Limb (tissue), 2 donors: ENCODE measurements around the gene MBTPS1.
"Not testable (repeated sequence)": the region's sequence is repeated elsewhere in the genome, so short reads cannot be mapped to it uniquely, and the experiment has no call there.

Source experiments
- DNase-seq, 2 donors: peaks; one replicate each; pipeline ENCODE4 v3.0.0-alpha.2; 2016; ENCODE audit errors: extremely low spot score in 2 of 2

Gene MBTPS1

GRCh38 chr16:84137287-84137686 is 20.5 kb upstream of the MBTPS1 start:
- DNase-seq = no peak

GRCh38 chr16:84136331-84137125 is 19.8 kb upstream of the MBTPS1 start:
- no peak for DNase-seq

GRCh38 chr16:84132527-84133285 is 16.0 kb upstream of the MBTPS1 start:
- DNase-seq = no peak

GRCh38 chr16:84131117-84131516 is 14.4 kb upstream of the MBTPS1 start:
- DNase-seq = no peak

GRCh38 chr16:84124257-84125073 is 7.7 kb upstream of the MBTPS1 start:
- DNase-seq = no peak

- DNase-seq = no peak
Measured at GRCh38 chr16:84121007-84121406, 4.3 kb upstream of the MBTPS1 start.

GRCh38 chr16:84120023-84120422 is 3.3 kb upstream of the MBTPS1 start:
- DNase-seq = no peak

- no peak for DNase-seq
Measured at GRCh38 chr16:84119368-84119767, 2.6 kb upstream of the MBTPS1 start.

GRCh38 chr16:84118315-84118714 is 1.6 kb upstream of the MBTPS1 start:
- DNase-seq = not testable (repeated sequence)

- no peak for DNase-seq
Measured at GRCh38 chr16:84117494-84117843, 727 bp upstream of the MBTPS1 start.

- DNase-seq = no peak
Measured at GRCh38 chr16:84115919-84116719, 623 bp downstream of the MBTPS1 start.

GRCh38 chr16:84111949-84112348 is 4.8 kb downstream of the MBTPS1 start:
- DNase-seq = not testable (repeated sequence)

GRCh38 chr16:84111525-84111924 is 5.2 kb downstream of the MBTPS1 start:
- no peak for DNase-seq

GRCh38 chr16:84110527-84110926 is 6.2 kb downstream of the MBTPS1 start:
- no peak for DNase-seq

GRCh38 chr16:84109598-84110335 is 7.0 kb downstream of the MBTPS1 start:
- no peak for DNase-seq

GRCh38 chr16:84107921-84108320 is 8.8 kb downstream of the MBTPS1 start:
- DNase-seq = no peak

- DNase-seq = no peak
Measured at GRCh38 chr16:84105948-84106740, 10.6 kb downstream of the MBTPS1 start.

- no peak for DNase-seq
Measured at GRCh38 chr16:84105301-84105815, 11.4 kb downstream of the MBTPS1 start.

GRCh38 chr16:84104231-84104630 is 12.5 kb downstream of the MBTPS1 start:
- no peak for DNase-seq
